GM21717 (cell line): Measurements from ENCODE around the gene OTUD5.
A peak's percentile ranks its signal among the peaks of the same experiment; 100 is the strongest.
"Not testable (repeated sequence)": the region's sequence is repeated elsewhere in the genome, so short reads cannot be mapped to it uniquely, and the experiment has no call there.

ENCODE experiments used
- ATAC-seq: cut with Tn5 transposase; IDR thresholded peaks from one replicate; pipeline ENCODE4 v1.9.1; 2021; ENCODE audit warnings: mild to moderate bottlenecking, moderate library complexity; ENCODE audit not compliant: unreplicated experiment

Gene OTUD5

DNA sequence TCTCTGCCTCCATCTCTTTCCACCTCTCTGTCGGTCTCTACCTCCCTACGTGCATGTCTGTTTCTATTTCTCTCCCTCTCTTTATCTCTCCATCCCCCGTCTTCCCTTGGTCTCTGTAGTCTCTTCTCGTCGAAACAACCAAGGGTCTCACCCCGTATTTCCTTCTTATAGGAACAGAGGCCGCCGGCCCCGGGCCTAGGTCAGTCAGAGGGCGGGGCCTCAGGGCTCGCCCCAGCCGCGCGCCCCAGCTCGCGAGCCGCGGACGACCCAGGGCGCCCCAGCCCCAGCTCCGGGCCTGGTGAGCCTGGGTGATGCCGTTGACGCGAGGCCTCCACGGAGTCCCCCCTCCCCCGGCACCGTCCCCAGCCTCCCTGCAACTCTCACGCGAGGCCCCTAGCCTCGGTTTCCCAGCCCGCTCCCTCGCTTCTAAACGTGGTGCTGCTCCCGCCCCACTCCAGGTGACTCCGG, 66.4 kb downstream of the OTUD5 start:
- ATAC-seq: peak; percentile 46

DNA sequence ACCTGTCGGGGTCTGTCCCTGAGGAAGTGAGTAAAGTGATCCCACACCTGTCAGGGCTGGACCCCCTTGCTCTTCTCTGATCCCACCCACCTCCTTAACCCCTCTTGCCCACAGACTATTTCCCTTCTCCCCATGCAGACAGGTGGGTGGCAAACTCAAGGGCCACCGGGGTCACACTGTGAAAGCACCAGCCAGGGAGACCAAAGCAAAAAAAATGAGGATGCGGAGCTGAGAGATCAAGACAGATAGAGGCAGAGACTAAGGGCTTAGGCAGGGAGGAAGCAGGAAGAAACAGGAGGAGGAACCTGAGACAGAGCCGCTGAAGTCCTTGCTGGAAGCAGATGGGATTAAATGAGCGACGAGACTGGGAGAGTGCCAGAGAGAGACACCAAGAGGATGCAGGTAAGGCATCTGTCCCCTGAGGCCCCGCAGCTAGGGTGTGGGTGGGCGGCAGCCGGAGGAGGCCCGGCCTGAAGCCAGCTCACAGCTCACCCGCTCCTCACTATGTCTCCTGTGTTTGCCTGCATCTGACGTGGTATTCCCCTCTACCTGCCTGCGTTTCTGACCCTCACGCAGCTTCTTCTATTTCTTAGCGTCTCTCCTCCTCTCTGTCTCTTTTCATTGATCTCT, 67.0 kb downstream of the OTUD5 start:
- peak; percentile 8 for ATAC-seq

DNA sequence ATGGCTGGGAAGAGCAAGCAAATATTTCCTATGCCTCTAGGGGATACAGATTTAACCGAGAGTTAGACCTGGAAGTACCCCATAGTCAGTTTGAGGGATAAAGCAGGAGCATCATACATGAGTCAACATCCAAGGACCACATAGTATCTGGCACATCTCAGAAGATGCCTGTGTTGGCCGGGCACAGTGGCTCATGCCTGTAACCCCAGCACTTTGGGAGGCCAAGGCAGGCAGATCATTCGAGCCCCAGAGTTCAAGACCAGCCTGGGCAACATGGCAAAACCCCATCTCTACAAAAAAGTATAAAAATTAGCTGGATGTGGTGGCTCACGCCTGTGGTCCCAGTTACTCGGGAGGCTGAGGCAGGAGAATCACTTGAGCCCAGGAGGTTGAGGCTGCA, 70.8 kb downstream of the OTUD5 start:
- ATAC-seq: not testable (repeated sequence)

DNA sequence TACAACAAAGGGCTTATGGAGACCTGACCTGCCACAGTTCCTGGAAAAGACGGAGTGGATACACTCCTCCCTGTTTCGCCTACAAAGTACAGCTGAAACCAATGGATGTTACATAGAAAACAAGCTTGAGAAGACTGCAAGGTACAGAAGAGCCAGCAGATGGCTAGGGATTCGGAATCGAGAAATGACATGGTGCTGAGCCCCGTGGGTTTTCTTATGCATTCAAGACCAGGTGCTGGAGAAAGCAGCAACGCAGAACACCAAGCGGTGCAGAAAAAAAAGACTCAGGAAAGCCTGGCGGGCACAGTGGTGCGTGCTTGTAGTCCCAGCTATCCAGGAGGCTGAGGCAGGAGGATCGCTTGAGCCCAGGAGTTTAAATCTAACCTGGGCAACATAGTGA, 73.7 kb downstream of the OTUD5 start:
- ATAC-seq: no peak

DNA sequence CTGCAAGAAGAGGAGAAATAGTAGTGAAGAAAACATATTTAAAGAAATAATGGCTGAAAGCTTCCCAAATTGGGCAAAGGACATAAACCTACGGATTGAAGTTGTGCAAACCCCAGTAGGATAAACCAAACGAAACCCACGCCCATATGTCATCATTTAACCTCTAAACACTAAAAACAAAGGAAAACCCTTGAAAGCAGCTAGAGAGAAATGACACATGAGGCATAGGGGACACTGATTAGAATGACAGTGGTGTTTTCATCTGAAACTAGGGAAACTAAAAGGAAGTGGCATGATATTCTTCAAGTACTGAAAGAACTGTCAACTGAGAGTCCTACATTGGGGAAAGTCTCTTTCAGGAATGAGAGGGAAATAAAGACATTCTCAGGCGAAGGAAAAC, 80.5 kb downstream of the OTUD5 start:
- ATAC-seq: not testable (repeated sequence)
